Measurements from ENCODE around the gene NACC2. TPM values are rescaled to one million over a fixed set of nuclear protein-coding genes. Genes with fewer than 3 reads are reported as not detected.

NACC2 gene
- total and polyA plus RNA-seq, 9 of the 15 experiments (the other 6 are each of a cell fraction or from before 2014, with no cell fraction given) = 0.70 to 25.1 (median 5.6) TPM

- TF ChIP-seq CREM (IDR thresholded peaks at IDR 0.05; ENCODE audit: low read depth) = no peak
These were observed 5.4 kb downstream of the NACC2 start (continued) for GRCh38 chr9:136089697-136090045.

GRCh38 chr9:136088939-136089696, 6.0 kb downstream of the NACC2 start:
- peaks cover 46% of the 10 kb centered on the region; the same call in 1 of the 2 replicates for H4K20me1 ChIP-seq (replicated peaks; ENCODE audit: control insufficient read depth, insufficient read depth, low read length)
- TF ChIP-seq SP2 (IDR thresholded peaks at IDR 0.05; ENCODE audit: extremely low read depth, low read depth, low read length, poor library complexity, severe bottlenecking) (no peak), ZBTB8A (IDR thresholded peaks at IDR 0.05; ENCODE audit: partially characterized antibody) (no peak), KLF10 (CRISPR knock-in tag; IDR thresholded peaks at IDR 0.05) (no peak), ID3 (CRISPR knock-in tag; IDR thresholded peaks at IDR 0.05) (no peak), ID3 (tag; IDR thresholded peaks at IDR 0.05) (no peak), STAT6 (CRISPR knock-in tag; IDR thresholded peaks at IDR 0.05) (no peak), THRAP3 (IDR thresholded peaks at IDR 0.05; ENCODE audit: borderline replicate concordance) (no peak), CHD2 (IDR thresholded peaks at IDR 0.05; ENCODE audit: low read depth, low read length) (no peak), GTF2F1 (IDR thresholded peaks at IDR 0.05; ENCODE audit: low read depth, low read length) (no peak), ZBTB11 (CRISPR knock-in tag; IDR thresholded peaks at IDR 0.05) (no peak), ELF2 (CRISPR knock-in tag; IDR thresholded peaks at IDR 0.05) (no peak)

More at GRCh38 chr9:136088939-136089696, 6.0 kb downstream of the NACC2 start:
- no peak overlapping the region for H2AFZ ChIP-seq (ENCODE audit: low read depth, low read length)
- BruUV-seq (replicated peaks) = no TSS peak
- 70% methylated on average over 19 of the region's 22 CpGs for WGBS (ENCODE audit: insufficient coverage, low coverage, missing lambda C conversion rate)
- no peaks in the 10 kb centered on the region for H3K9me1 ChIP-seq (ENCODE audit: control insufficient read depth, insufficient read depth, low read length)
- peaks cover 14 to 85% of the 10 kb centered on the region in 2 experiments; a peak in 4 of 5 replicates for H3K4me1 ChIP-seq (replicated peaks in 1 of 2; ENCODE audit: control insufficient read depth in 2 of 2, insufficient read depth in 2 of 2, low read length in 2 of 2)
- H3K36me3 ChIP-seq (ENCODE audit: control insufficient read depth, insufficient read depth, low read length) = peaks cover 37% of the 10 kb centered on the region; the same call in 2 of the 3 replicates
- H3K9ac ChIP-seq (ENCODE audit: insufficient read depth in 1 of 2, low read depth in 2 of 2, low read length in 2 of 2) = peak overlapping the region in 1 of 2 experiments; percentile 50; a peak in 2 of 4 replicates
- intact Hi-C loops (cut with micrococcal nuclease) (loop anchor here (2.0 kb wide), 1 partner anchor 30 kb away; the partner anchor contains the start of gene TMEM250), in situ Hi-C loops (cut with MboI) (no loop called here)
- ATAC-seq = no peak
- ChIA-PET CTCF (ENCODE audit: low intra/inter-chr PET ratio) (interaction anchor here (0.6 to 2.4 kb wide), 3 partner anchors 34 to 122 kb away, joined by 3 to 44 read pairs (median 4); no protein-coding TSS in a partner anchor), POLR2A (no interaction called here)
- FAIRE-seq = no peak
- H3K4me2 ChIP-seq (ENCODE audit: insufficient read depth, low read length) = no peak overlapping the region
- H3K4me3 ChIP-seq = no peak overlapping the region
- DNase-seq (ENCODE audit: extremely low read depth in 1 of 4, low spot score in 3 of 4) = peak in 2 of 4 experiments; percentile 15 to 17
- no peaks in the 10 kb centered on the region for H3K27me3 ChIP-seq (ENCODE audit: control insufficient read depth in 2 of 2, insufficient read depth in 2 of 2, low read length in 2 of 2)
- H3K9me3 ChIP-seq (replicated peaks; ENCODE audit: control insufficient read depth, insufficient read depth, low read depth, low read length) = no peaks in the 10 kb centered on the region
- peaks cover 97% of the 10 kb centered on the region for H3K79me2 ChIP-seq (ENCODE audit: control insufficient read depth, insufficient read depth, low read length)
- H3K27ac ChIP-seq (ENCODE audit: extremely low read depth, low read depth, low read length) = no peak overlapping the region

All from K562 (cell line).